HTR-8/SVneo (cell line): ENCODE data around the gene ZNF732.
"Not testable (repeated sequence)": the region's sequence is repeated elsewhere in the genome, so short reads cannot be mapped to it uniquely, and the experiment has no call there.

ENCODE experiments used
- DNase-seq: peaks from one replicate; pipeline ENCODE4 v3.0.0; 2011; ENCODE audit warnings: low spot score, mixed read lengths; ENCODE audit not compliant: insufficient read length
- FAIRE-seq: peaks from 2 replicates; lab custom pipeline; 2011; peaks lifted over from hg19 to GRCh38; lab: Jason Lieb, UNC

Gene ZNF732

DNA sequence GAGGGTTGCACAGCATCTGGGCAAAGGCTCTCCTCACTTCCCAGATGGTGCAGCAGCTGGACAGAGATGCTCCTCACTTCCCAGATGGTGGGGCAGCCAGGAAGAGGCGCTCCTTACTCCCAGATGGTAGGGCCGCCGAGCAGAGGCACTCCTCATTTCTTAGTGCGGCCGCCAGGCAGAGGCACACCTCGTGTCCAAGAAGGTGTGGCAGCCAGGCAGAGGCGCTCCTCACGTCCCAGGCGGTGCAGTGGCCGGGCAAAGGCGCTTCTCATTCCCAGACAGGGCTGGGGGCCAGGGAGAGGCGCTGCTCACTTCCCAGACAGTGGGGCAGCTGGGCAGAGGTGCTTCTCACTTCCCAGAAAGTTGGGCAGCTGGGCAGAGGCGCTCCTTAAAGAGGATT is 48.8 kb downstream of the ZNF732 start:
- no peak for FAIRE-seq
- DNase-seq = no peak

DNA sequence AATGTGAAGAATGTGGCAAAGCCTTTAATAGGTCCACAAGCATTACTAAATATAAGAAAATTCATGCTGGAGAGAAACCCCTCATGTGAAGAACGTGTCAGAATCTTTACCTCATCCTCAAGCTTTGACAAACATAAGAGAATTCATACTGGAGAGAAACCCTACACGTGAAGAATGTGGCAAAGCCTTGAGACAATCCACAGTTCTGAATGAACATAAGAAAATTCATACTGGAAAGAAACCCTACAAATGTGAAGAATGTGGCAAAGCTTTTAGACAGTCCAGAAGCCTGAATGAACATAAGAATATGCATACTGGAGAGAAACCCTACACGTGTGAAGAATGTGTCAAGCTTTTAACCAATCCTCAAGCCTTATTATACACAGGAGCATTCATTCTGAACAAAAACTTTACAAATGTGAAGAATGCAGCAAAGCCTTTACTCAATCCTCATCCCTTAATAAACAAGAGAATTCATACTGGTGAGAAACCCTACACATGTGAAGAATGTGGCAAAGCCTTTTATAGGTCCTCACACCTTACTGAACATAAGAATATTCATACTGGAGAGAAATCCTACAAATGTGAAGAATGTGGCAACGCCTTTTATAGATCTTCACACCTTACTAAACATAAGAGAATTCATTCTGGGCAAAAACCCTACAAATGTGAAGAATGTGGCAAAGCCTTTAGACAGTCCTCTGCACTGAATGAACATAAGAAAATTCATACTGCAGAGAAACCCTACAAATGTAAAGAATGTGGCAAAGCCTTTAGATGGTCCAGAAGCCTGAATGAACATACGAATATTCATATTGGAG is 51.1 kb downstream of the ZNF732 start:
- FAIRE-seq (no peak), DNase-seq (no peak)

DNA sequence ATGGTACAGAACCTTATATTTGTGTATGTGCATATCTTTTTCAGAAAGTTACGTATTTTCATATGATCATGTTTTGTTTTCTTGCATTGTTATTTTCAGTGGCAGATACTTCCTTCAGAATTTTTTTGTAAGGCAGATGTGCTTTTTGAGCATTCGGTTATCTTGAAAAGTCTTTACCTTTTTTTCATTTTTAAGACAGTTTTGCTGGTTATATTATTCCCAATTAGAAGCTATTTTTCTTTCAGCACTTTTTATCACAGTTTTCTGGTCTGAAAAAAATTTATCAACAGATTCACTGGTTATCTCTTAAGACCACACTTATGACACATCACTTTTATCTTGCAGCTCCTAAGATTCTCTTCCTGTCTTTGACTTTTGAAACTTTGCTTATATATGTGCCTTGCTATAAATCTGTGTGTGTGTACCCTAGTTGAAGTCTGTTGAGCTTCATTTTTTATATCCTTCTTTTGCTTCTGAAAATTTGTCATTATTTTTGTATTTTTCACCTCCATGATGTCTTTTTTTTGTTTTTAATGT is 53.1 kb downstream of the ZNF732 start:
- FAIRE-seq (no peak), DNase-seq (no peak)

DNA sequence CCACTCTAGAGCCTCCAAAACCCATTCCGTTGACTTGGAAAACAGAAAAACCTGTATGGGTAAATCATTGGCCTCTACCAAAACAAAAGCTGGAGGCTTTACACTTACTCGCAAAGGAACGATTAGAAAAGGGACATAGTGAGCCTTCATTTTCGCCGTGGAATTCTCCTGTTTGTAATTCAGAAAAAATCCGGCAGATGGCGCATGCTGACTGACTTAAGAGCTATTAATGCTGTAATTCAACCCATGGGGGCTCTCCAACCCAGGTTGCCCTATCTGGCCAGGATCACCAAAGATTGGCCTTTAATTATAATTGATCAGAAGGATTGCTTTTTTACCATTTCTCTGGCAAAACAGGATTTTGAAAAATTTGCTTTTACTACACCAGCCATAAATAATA is 60.8 kb downstream of the ZNF732 start:
- FAIRE-seq (no peak), DNase-seq (peak; percentile 3)

DNA sequence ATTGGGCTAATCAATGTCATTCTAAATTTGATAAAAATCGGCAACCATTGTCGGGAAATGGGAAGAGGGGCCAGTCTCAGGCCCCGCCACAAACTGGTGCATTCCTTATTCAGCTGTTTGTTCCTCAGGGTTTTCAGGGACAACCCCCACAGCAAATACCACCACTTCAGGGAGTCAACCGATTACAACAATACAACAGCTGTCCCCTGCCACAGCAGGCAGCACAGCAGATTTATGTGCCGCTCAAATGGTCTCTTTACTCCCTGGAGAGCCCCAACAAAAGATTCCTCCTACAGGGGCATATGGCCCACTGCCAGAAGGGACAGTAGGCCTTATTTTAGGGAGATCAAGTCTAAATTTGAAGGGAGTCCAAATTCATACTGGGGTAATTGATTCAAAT is 61.8 kb downstream of the ZNF732 start:
- no peak for DNase-seq
- FAIRE-seq = no peak

DNA sequence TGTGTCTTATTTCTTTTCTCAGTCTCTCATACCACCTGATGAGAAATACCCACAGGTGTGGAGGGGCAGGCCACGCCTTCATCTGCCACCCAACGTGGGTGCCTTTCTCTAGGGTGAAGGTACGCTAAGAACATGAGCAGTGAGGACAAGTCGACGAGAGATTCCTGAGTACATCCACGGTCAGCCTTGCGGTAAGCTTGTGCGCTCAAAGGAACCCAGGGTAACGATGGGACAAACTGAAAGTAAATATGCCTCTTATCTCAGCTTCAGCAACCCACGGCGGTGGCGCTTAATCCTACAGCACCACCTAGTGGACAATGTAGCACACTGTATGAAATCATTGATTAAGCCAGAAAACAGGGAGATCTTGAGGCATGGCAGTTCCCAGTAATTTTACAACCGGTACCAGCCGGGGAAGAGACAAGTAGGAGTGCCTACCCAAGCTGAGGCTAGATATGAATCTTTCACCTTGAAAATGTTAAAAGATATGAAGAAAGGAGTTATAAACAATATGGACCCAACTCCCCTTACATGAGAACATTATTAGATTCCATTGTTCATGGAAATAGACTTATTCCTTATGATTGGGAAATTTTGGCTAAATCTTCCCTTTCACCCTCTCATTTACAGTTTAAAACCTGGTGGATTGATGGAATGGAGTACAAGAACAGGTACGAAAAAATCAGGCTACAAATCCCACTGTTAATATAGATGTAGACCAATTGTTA is 63.0 kb downstream of the ZNF732 start:
- DNase-seq = peak; percentile 22
- peak; percentile 90 for FAIRE-seq

DNA sequence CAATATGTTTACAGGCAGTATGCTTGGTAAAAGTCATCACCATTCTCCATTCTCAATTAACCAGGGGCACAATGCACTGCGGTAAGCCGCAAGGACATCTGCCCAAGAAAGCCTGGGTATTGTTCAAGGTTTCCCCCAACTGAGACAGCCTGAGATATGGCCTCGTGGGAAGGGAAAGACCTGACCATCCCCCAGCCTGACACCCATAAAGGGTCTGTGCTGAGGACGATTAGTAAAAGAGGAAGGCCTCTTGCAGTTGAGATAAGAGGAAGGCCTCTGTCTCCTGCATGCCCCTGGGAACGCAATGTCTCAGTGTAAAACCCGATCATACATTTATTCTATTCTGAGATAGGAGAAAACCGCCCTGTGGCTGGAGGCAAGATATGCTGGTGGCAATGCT is 63.9 kb downstream of the ZNF732 start:
- DNase-seq, FAIRE-seq: not testable (repeated sequence)

DNA sequence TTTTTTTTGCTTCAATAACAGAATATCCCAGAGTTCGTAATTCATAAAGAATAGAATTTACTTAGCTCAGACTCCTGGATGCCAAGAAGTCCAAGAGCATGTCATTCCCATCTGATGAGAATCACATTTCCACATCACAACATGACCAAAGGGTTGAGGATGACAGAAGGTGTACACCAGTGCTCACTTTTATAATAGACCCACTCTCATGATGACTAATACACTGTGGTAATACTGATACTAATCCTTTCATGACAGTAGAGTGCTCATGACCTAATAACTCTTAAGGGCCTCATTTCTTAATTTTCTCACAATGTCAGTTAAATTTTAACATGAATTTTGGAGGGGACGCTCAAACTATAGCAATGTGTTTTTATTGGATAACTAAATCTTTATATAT is 69.2 kb downstream of the ZNF732 start:
- FAIRE-seq (no peak), DNase-seq (no peak)

DNA sequence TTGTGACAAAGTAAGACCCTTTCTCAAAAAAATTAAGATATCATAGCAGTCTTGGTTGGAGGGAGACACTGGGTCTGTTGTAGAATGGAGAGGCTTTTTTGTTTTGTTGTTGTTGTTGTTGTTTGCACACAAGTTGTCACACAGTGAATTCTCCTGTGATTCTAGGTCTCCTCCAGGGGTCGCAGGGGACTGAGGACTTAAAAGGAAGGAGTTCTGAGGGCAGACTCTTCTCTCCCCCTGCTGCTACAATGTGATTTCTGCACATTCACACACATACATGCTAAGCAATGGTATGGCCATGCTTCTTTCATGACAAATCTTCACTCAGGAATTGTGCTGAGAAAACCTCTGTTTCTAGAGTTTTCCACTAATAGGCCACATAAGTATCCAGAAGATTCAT is 71.1 kb downstream of the ZNF732 start:
- DNase-seq (no peak), FAIRE-seq (no peak)

DNA sequence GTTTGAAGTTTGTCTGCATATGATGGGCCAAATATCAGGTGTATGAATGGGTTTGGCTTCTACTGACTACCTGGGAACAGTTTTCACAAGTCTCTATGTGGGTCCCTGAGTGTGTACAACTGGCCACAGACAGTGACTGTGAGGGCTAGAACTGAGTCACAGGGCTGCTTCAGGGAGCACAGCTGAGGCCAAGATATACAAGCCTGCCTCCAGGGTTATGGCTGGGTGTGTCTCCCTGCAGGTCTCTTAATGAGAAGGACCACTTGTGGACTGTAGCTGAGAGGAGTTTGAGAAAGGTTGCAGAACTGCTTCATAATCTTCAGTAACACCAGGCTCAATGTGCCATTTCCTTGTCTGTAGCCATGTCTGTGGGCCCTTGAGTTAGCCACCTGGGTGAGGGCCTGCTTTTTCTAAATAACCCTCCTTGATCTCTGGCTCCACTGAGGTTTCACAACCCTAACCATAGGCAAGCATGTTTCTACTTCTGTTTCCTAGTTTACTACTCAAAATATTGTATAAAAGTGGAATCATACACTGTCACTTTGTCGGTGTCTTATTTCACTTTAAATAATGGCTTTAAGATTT is 81.3 kb downstream of the ZNF732 start:
- DNase-seq (no peak), FAIRE-seq (no peak)
